HepG2 (cell line): Measurements from ENCODE around the gene HOXA13. TPM values are rescaled to one million over a fixed set of nuclear protein-coding genes. Genes with fewer than 3 reads are reported as not detected.
A peak's percentile ranks its signal among the peaks of the same experiment; 100 is the strongest.

Experiments used
- DMAP1 ChIP-seq: IDR thresholded peaks from 2 replicates; pipeline ENCODE4 v1.6.1; 2016
- EED ChIP-seq: sonication (generic); formaldehyde crosslinking; IDR thresholded peaks from 2 replicates; pipeline ENCODE4 v1.5.0; 2020; ENCODE audit warnings: mild to moderate bottlenecking, missing genetic modification reagents
- ELF3 ChIP-seq: IDR thresholded peaks from 2 replicates; pipeline ENCODE4 v1.6.1; 2016; ENCODE audit warnings: missing genetic modification reagents, missing compliant biosample characterization
- EZH2 ChIP-seq: conservative IDR thresholded peaks from 2 replicates; pipeline ENCODE4 v1.6.1; 2012; ENCODE audit warnings: mild to moderate bottlenecking, low read depth, low read length, moderate library complexity
- FOXK1 ChIP-seq: sonication (generic); formaldehyde crosslinking; IDR thresholded peaks from 2 replicates; pipeline ENCODE4 v1.4.0; 2020; ENCODE audit warnings: low read depth, missing genetic modification reagents, borderline replicate concordance
- GLI4 ChIP-seq: sonication (generic); formaldehyde crosslinking; IDR thresholded peaks from 2 replicates; pipeline ENCODE4 v1.5.1; 2020; ENCODE audit warnings: missing genetic modification reagents, mild to moderate bottlenecking, moderate library complexity, borderline replicate concordance
- GZF1 ChIP-seq: sonication (generic); formaldehyde crosslinking; IDR thresholded peaks from 2 replicates; pipeline ENCODE4 v1.5.1; 2020; ENCODE audit warnings: mild to moderate bottlenecking, missing genetic modification reagents
- HDAC1 ChIP-seq: sonication (generic); formaldehyde crosslinking; IDR thresholded peaks from 2 replicates; pipeline ENCODE4 v1.5.1; 2020; ENCODE audit warnings: mild to moderate bottlenecking, missing genetic modification reagents
- MAF1 ChIP-seq: sonication (generic); formaldehyde crosslinking; IDR thresholded peaks from 2 replicates; pipeline ENCODE4 v1.5.0; 2020; ENCODE audit warnings: missing genetic modification reagents, borderline replicate concordance
- MYC ChIP-seq: sonication (generic); formaldehyde crosslinking; IDR thresholded peaks from 2 replicates; pipeline ENCODE4 v1.9.0; 2021; ENCODE audit warnings: missing genetic modification reagents, borderline replicate concordance
- PRDM4 ChIP-seq: sonication (generic); formaldehyde crosslinking; IDR thresholded peaks from 2 replicates; pipeline ENCODE4 v1.9.0; 2021; ENCODE audit warnings: missing genetic modification reagents, borderline replicate concordance
- SAP130 ChIP-seq: IDR thresholded peaks from 2 replicates; pipeline ENCODE4 v1.6.1; 2016; ENCODE audit warnings: low read depth
- SOX6 ChIP-seq, 2 experiments: fragments of 450-650 bp in 1 of 2; sonication (generic) in 1 of 2; formaldehyde crosslinking in 1 of 2; IDR thresholded peaks; 2 replicates each; pipeline versions ENCODE4 v1.4.0 to v1.6.1; 2017 to 2020; ENCODE audit warnings: antibody characterized with exemption in 1 of 2, mild to moderate bottlenecking in 1 of 2, missing genetic modification reagents in 1 of 2
- SP4 ChIP-seq: sonication (generic); formaldehyde crosslinking; IDR thresholded peaks from 2 replicates; pipeline ENCODE4 v1.8.1; 2023; ENCODE audit warnings: mild to moderate bottlenecking, missing genetic modification reagents
- SRSF1 ChIP-seq: fragments of 200-400 bp; formaldehyde crosslinking; optimal IDR thresholded peaks from 2 replicates; pipeline ENCODE3; 2017; ENCODE audit warnings: mild to moderate bottlenecking, low read depth, low read length, moderate library complexity
- YEATS2 ChIP-seq: sonication (generic); formaldehyde crosslinking; IDR thresholded peaks from 2 replicates; pipeline ENCODE4 v1.4.0; 2020; ENCODE audit warnings: missing genetic modification reagents, borderline replicate concordance
- ZBTB26 ChIP-seq: IDR thresholded peaks from 2 replicates; pipeline ENCODE4 v1.6.1; 2016; ENCODE audit warnings: missing compliant biosample characterization, missing genetic modification reagents, borderline replicate concordance
- ZNF12 ChIP-seq: sonication (generic); formaldehyde crosslinking; IDR thresholded peaks from 2 replicates; pipeline ENCODE4 v1.5.0; 2020; ENCODE audit warnings: missing genetic modification reagents
- polyA plus RNA-seq, 8 experiments: library from polyadenylated mRNA; depleted of rRNA in 3 of 8; stranded (reverse) in 7 of 8; unstranded in 1 of 8; fragments of >200 nt; fragmentation: Illumina TruSeq in 4 of 8; extraction: Trizol in 4 of 8; gene quantifications; 2 replicates each; pipeline versions ENCODE4 v1.2.1 to v1.2.3, GENCODE V29; 2011 to 2016; ENCODE audit warnings: low read depth in 4 of 8, missing spikeins in 1 of 8, mixed read lengths in 1 of 8; ENCODE audit not compliant: insufficient read depth in 1 of 8
- total RNA-seq, 5 experiments: library from RNA; depleted of rRNA; stranded (reverse); fragments of >200 nt; fragmentation: Illumina TruSeq; extraction: Trizol; gene quantifications; 2 replicates each; pipeline ENCODE4 v1.2.3, GENCODE V29; 2016; ENCODE audit warnings: low read depth in 1 of 5
- TF ChIP-seq, protein P1 (sequence below): sonication (generic); formaldehyde crosslinking; IDR thresholded peaks from 2 replicates; pipeline ENCODE4 v1.4.0; 2020; ENCODE audit warnings: missing genetic modification reagents, borderline replicate concordance
- TF ChIP-seq, protein P2 (sequence below): sonication (generic); formaldehyde crosslinking; IDR thresholded peaks from 2 replicates; pipeline ENCODE4 v1.8.1; 2023; ENCODE audit warnings: mild to moderate bottlenecking, moderate library complexity, missing genetic modification reagents
- TF ChIP-seq, protein P3 (sequence below): sonication (generic); formaldehyde crosslinking; IDR thresholded peaks from 2 replicates; pipeline ENCODE4 v1.8.1; 2023; ENCODE audit warnings: mild to moderate bottlenecking, missing genetic modification reagents, borderline replicate concordance

The HOXA13 gene
- total and polyA plus RNA-seq, 2 of the 13 experiments (the other 11 are each of a cell fraction or from before 2014, with no cell fraction given): 0.01 to 0.04 TPM

DNA sequence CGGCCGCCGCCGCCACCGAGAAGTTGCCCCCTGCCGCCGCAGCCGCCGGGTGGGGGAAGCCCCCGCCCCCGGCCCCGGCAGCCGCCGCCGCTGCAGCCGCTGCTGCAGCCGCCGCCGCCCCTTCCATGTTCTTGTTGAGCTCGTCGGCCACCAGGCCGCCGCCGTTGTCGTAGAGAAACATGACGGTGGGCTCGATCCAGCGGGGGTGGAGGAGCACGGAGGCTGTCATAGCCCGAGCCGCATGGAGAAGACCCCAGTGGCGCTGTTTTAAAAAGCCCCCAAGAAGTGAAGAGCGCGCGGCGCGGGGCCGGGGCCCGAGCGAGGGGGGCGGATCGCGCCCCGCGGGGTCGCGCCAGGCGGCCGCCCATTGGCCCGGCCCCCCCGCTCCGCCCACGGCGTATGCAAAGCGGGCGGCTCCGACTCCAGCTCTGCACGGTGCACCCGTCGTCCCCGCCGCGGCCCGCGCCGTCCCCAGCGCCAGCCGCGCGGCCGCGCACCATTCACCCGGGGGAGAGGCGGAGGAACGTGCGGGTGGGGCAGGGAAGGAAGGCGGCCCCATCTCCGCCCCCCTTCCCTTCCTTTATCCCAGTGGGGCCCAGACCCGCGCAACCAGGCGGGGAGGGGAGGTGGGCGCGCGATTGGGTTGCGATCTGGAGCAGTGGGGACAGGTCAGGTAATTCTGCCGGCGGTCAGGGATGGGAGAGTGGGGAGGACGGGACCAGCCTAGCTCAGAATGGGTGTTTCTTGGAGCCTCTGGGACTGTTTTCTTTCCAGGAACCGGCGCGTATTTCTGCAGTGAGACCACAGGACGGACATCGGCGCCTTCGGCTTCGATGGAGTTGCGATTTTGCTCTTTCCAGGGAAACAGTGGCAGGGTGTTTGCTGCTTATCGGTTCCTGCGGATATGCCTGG is at the start of gene HOXA13 (continued):
- TF ChIP-seq ZBTB26 (CRISPR knock-in tag) (no peak), ZNF12 (no peak), SOX6 (IDR thresholded peaks at IDR 0.05) (no peak), SOX6 (CRISPR knock-in tag; IDR thresholded peaks at IDR 0.05) (no peak), EZH2 (peak; percentile 87; the same call in 1 of the 2 replicates), YEATS2 (CRISPR knock-in tag) (no peak), MYC (CRISPR knock-in tag) (0 out of 2 replicates have a peak, but pooled peaks have one; percentile 25), HDAC1 (CRISPR knock-in tag) (peak; percentile 31; the same call in 1 of the 2 replicates), SP4 (CRISPR knock-in tag) (no peak), GZF1 (CRISPR knock-in tag) (no peak), FOXK1 (no peak), DMAP1 (no peak), GLI4 (CRISPR knock-in tag) (no peak), PRDM4 (CRISPR knock-in tag) (no peak), MAF1 (CRISPR knock-in tag) (no peak), SAP130 (peak; percentile 17; the same call in 1 of the 2 replicates), ELF3 (CRISPR knock-in tag) (no peak), EED (0 out of 2 replicates have a peak, but pooled peaks have one; percentile 55), SRSF1 (no peak)
- TF ChIP-seq, protein P1, sequence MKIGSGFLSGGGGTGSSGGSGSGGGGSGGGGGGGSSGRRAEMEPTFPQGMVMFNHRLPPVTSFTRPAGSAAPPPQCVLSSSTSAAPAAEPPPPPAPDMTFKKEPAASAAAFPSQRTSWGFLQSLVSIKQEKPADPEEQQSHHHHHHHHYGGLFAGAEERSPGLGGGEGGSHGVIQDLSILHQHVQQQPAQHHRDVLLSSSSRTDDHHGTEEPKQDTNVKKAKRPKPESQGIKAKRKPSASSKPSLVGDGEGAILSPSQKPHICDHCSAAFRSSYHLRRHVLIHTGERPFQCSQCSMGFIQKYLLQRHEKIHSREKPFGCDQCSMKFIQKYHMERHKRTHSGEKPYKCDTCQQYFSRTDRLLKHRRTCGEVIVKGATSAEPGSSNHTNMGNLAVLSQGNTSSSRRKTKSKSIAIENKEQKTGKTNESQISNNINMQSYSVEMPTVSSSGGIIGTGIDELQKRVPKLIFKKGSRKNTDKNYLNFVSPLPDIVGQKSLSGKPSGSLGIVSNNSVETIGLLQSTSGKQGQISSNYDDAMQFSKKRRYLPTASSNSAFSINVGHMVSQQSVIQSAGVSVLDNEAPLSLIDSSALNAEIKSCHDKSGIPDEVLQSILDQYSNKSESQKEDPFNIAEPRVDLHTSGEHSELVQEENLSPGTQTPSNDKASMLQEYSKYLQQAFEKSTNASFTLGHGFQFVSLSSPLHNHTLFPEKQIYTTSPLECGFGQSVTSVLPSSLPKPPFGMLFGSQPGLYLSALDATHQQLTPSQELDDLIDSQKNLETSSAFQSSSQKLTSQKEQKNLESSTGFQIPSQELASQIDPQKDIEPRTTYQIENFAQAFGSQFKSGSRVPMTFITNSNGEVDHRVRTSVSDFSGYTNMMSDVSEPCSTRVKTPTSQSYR (CRISPR knock-in tag): no peak
- TF ChIP-seq, protein P2, sequence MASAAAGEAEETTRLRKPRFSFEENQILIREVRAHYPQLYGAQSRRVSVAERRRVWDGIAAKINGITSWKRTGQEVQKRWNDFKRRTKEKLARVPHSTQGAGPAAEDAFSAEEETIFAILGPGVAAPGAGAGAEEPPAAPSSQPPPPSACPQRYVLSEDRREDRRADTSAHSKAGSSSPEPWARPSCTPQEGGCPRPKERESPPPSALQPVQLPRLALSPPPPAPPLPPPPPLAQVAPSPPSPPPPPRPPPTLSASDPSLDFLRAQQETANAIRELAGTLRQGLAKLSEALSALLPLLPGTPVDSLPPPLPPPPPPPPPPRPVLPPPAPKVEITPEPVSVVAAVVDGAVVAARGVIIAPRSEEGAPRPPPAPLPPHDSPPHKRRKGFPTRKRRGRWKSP (CRISPR knock-in tag): 0 out of 2 replicates have a peak, but pooled peaks have one; percentile 35
- TF ChIP-seq, protein P3, sequence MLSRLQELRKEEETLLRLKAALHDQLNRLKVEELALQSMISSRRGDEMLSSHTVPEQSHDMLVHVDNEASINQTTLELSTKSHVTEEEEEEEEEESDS (CRISPR knock-in tag): no peak
